ENCODE data around the gene SYTL5. TPM values are rescaled to one million over a fixed set of nuclear protein-coding genes. Genes with fewer than 3 reads are reported as not detected.

The SYTL5 gene
- total and polyA plus RNA-seq, 2 of the 4 experiments (the other 2 are of a cell fraction) = 0.19 to 0.54 TPM

GRCh38 chrX:38116706-38117105, 110.4 kb downstream of the SYTL5 start:
- H2BK5ac ChIP-seq (ENCODE audit: low read depth, low read length, poor library complexity, severe bottlenecking) = no peak overlapping the region
- H4K8ac ChIP-seq (ENCODE audit: low read depth in 2 of 2, low read length in 2 of 2) = no peak overlapping the region
- POLR2A ChIA-PET (ENCODE audit: unreplicated experiment) = no interaction called here
- H4K91ac ChIP-seq (ENCODE audit: insufficient read depth, low read depth, low read length) = no peak overlapping the region
- intact Hi-C loops (cut with micrococcal nuclease) = no loop called here
- H2BK20ac ChIP-seq (ENCODE audit: low read depth, low read length) = no peak overlapping the region
- no peaks in the 10 kb centered on the region for H3K9me1 ChIP-seq (ENCODE audit: insufficient read depth, low read length)
- H3K23ac ChIP-seq (ENCODE audit: low read depth, low read length) = no peak overlapping the region
- WGBS, 2 experiments (ENCODE audit: extremely low coverage in 2 of 2, insufficient read length in 1 of 2) = no CpG with 5 or more reads among the region's 1 CpG
- no peaks in the 10 kb centered on the region for H3K9me3 ChIP-seq (ENCODE audit: control insufficient read depth, insufficient read depth, low read length)
- BruUV-seq (replicated peaks) = no TSS peak
- no peak overlapping the region for H2BK15ac ChIP-seq (ENCODE audit: low read depth, low read length)
- no peak overlapping the region for H3K18ac ChIP-seq (ENCODE audit: low read depth, low read length)
- H2AK9ac ChIP-seq (replicated peaks; ENCODE audit: low read depth, low read length, poor library complexity) = no peak overlapping the region
- H4K20me1 ChIP-seq (ENCODE audit: insufficient read depth, low read length) = no peaks in the 10 kb centered on the region
- H3K4ac ChIP-seq (ENCODE audit: low read depth, low read length) = no peak overlapping the region
- no peak overlapping the region for H4K5ac ChIP-seq (ENCODE audit: low read depth, low read length)
- H3K36me3 ChIP-seq (ENCODE audit: control insufficient read depth, insufficient read depth, low read length) = no peaks in the 10 kb centered on the region
- H3K14ac ChIP-seq (replicated peaks; ENCODE audit: low read depth, low read length) = no peak overlapping the region
- dilution Hi-C loops (cut with HindIII; ENCODE audit: low sequenced_read_pairs, unreplicated experiment) = no loop called here
- H3K56ac ChIP-seq (ENCODE audit: extremely low read depth, insufficient read depth, low read length) = no peak overlapping the region
- no peaks in the 10 kb centered on the region for H3K79me1 ChIP-seq (ENCODE audit: low read depth in 1 of 2, low read length in 2 of 2)
- no peaks in the 10 kb centered on the region for H3K4me1 ChIP-seq (ENCODE audit: control insufficient read depth, insufficient read depth, low read length)
- H2AK5ac ChIP-seq (ENCODE audit: low read depth, low read length) = no peak overlapping the region
- in situ Hi-C loops (cut with MboI; ENCODE audit: low sequenced_read_pairs) = no loop called here
- no peaks in the 10 kb centered on the region; the same call in 1 of the 2 replicates for H3K27me3 ChIP-seq (ENCODE audit: control insufficient read depth, insufficient read depth, low read length)
- no peak overlapping the region for H3K4me2 ChIP-seq (ENCODE audit: low read depth, low read length)
- H3K27ac ChIP-seq (ENCODE audit: insufficient read depth, low read length) = no peak overlapping the region
- no peak overlapping the region for H2AFZ ChIP-seq (replicated peaks; ENCODE audit: low read length, poor library complexity)
- DNase-seq (no peak), ATAC-seq (ENCODE audit: low read depth) (no peak)
- no peak for TF ChIP-seq FOS (IDR thresholded peaks at IDR 0.05; ENCODE audit: low read depth, low read length)
- peak; percentile 100 for TF ChIP-seq MAFK (IDR thresholded peaks at IDR 0.05; ENCODE audit: low read depth, low read length)
- CTCF ChIA-PET = no interaction called here
- no peak overlapping the region for H2BK120ac ChIP-seq (ENCODE audit: low read depth, low read length)
- no peak overlapping the region for H3K9ac ChIP-seq (ENCODE audit: low read depth, low read length)
- no peak overlapping the region for H3K4me3 ChIP-seq (ENCODE audit: insufficient read depth, low read depth, low read length)

All from IMR-90 (cell line).